ENCODE data around the gene TMEM106B.
A peak's percentile ranks its signal among the peaks of the same experiment; 100 is the strongest.

TMEM106B gene

DNA sequence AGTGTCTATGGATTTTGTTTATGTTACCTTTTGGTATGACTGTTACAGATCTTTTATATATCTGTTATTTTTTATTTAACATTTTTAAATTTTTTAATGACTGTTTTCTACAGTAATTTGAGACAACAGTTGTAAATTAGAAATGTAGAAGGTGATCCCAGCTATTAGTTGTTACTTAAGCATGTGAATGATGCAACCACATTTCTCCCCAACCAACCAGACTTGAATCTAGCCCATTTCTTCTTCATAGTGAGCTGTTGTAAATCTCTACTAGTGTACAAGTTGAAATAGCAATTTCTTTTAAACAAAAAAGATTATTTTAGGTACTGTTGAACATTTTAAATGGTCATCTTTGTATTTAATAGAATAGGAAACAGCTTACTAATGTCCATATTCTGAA is 18.0 kb downstream of the TMEM106B start:
- DNase-seq, result no peak

DNA sequence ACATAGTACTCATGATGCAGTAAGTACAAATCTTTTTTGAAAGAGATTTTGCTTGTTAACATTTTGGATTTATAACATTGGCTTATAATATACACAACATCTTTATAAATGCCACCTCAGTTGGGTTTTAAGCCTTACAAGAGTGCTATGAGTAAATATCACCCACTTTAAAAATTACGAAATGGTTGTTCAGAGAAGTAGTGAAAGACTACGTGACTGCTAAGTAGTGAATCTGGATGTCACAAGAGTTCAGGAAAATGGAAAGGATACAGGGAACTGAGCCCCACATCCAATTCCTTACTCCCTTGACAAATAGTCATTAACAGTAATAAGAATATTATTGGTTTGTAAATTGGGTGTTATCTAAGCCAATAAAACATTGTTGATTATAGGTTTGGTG is 20.0 kb downstream of the TMEM106B start:
- no peak for DNase-seq

DNA sequence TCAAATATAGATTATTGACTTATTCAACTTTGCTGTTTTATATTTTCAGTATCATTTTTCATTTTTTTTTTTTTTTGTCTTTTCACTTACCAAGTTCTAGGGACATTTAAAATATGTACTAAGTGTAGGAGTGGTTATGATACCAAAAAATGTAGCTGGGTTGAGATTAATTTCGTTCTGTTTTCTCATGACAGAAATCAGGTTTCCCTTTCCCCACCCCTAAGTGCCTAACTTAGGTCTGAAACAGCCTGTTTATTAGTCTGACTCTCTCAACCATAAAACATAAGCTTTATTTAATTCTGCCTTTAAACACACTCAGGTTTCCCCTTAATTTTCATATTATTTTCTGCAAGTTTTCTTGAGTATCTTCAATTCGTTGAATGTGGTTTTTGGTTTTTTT is 22.1 kb downstream of the TMEM106B start:
- no peak for DNase-seq

DNA sequence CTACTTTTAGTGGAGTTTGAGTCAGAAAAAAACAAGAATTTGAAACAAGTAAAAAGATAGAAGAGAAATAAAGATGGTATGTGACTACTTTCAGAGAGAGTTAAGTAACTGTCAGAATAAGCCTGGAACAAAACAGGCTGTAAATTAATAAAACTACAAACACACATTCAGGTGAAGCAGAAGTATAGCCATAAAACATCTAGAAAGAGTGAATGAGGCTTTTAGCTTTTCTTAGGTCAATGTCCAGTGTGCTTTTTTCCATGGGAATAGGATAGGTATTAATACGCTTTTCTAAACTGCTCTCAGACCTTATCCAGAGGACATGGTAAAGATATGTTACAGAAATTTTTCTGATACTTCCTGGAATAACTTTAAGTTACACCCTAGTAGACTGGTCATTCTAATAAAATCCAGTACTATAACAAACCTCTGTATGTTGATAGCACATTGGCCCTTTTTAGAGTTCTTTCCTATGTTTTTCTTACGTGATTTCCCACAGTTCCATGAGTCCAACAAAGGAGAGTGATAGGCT is 23.3 kb downstream of the TMEM106B start:
- no peak for DNase-seq

DNA sequence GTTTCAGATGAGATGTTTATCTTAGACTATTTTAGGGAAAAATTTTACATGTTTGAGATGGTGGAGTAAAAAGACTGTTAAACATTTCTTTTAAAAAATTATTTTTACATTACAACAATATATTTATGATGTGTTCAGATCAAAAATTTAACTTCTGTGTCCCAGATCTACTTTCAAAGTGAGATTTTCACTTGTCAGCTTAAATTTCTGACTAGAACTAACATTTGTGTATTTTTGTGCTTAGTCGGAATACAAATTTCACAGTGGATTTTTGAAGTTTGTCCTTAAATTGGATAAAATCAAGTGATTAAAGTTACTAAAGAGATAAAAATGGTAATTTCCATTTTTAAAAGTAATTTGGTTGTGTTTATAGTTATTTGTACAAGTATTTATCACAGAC is 24.9 kb downstream of the TMEM106B start:
- no peak for DNase-seq

DNA sequence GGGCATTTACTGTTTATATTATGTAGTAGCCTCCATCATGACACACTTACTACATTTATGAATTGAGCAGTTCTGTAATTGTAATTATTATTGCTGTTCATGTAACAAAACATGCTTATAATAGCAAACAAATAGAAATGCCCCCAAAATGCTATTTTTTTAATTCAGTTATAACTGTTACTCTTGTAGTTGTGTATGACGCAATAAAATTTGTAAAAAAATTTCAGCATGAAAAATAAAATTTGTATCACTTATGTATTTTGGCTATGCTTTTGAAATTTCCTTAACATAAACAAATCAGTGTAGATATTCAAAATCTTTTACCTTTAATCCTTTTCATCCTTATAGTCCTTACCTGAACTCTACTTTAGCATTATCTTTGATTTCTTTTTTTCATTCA is 25.9 kb downstream of the TMEM106B start:
- DNase-seq, result no peak

DNA sequence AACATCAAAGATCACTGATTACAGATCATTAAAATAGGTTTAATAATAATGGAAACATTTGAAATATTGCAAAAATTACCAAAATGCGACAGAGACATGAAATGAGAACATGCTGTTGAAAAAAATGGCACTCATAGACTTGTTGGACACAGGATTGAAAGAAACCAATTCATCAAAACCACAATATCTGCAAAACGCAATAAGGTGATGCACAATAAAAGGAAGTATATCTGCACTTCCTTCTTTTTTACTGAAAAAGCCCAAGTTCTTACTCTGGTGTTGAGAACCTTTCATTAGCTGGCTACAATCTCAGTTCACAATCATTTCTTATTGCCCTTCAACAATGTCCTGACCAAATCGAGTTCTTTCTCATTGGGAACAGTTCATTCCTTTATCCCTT is 28.7 kb downstream of the TMEM106B start:
- DNase-seq, result no peak

DNA sequence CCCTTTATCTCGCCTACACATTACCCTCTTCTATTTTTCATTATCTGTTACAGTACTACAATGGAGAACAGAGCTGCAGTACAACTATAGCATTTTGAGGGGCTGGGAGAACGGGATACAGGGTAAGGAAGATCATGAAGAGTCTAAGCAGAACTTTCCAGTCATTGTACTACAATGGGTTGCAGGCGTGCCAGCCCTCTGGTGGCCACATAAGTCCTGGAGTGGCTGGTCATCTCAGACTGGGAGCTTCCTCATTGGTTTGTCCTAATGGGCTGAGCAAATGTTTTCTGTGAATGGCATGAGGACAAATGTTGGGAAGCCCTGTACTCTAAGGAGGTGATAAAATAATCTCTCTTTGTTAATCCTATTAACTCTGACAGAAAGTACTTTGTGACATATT is 33.0 kb downstream of the TMEM106B start:
- DNase-seq, result no peak

DNA sequence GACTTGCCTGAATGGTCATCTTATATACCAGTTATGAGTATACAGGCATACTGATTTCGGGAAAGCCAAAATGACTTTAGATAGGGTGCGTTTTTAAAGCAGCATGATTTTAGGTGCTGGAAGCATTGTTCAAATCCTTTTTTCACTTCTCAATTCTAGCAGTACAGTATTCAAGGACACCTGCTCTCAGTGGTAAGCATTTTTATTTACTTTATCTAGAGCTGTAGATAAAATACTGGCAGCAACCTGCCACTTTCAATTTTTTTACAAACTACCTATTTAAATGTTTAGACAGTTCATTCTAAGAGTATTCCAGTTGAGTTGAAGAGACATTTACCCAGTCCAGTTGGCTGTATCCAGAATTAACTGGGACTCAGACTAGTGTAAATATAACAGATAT is 33.6 kb downstream of the TMEM106B start:
- DNase-seq, result no peak

DNA sequence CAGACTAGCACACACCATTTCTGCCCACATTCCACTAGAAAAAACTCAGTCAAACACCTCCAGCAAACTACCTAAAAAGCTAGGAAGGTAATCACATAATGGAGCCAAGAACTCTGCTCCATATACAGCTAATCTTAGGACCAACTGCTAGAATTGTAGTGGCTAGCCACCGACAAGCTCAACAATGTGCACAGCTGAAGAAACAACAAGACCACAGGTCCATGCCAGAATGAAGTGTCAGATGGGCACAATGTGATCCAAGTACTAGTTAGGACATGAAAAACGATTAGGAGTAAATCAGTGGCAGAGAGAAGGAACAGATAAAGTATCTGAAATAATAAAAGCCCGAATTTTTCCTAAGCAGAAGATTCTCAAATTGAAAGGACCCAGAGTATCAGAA is 38.6 kb downstream of the TMEM106B start:
- no peak for DNase-seq

DNA sequence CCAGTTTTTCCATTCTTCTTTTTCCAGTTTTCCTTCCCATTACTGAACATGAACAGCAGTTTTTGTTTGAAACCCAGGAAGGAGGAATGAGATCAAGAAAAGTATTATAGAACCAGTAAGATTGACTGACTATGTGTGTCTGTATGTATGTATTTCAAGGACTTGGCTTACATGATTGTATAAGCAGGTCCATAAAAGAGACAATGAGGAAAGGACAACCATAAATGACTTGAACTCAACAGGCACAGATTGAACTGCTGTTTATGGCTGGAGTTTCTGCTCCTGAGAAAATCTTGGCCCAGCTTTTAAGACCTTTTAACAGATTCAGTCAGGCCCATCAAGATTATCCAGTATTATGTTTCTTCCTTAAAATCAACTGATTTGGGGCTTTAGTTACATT is 39.1 kb downstream of the TMEM106B start:
- no peak for DNase-seq

DNA sequence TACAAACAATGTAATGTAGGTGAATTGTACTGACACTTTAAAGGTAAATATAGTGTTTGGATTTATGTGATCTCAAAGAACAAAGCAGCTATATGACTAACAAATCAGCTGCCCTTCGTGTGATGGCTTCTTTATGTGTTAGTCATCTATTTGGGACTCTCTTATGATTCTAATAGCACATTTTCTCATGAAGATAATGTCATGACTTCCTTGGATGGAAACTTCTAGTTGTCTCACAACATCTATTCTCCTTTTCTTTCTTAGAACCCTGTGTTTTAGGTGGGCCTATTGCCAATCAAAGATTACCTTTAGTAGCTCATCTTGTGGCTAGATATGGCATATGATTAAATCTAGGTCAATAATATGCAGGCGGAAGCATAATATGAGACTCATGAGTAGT is 45.0 kb downstream of the TMEM106B start:
- no peak for DNase-seq

DNA sequence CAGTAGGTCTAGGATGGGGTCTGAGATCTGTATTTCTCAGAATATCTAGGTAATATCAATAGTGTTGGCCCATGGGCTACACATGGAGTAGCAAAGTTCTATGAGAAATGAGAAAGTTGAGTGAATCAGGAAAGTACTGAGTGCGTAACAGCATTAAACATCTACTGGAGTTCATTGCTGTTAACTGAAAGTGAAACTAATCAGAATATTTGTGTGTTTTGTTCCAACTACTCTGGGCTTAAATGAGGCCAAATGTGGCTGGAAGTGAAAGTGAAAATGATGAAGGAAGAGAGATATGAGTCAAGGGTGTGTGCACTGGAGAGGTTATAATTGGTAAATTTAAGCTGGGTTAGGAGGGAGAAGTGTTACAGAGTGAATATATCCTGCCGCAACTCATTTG is 46.5 kb downstream of the TMEM106B start:
- DNase-seq, result peak; percentile 14

DNA sequence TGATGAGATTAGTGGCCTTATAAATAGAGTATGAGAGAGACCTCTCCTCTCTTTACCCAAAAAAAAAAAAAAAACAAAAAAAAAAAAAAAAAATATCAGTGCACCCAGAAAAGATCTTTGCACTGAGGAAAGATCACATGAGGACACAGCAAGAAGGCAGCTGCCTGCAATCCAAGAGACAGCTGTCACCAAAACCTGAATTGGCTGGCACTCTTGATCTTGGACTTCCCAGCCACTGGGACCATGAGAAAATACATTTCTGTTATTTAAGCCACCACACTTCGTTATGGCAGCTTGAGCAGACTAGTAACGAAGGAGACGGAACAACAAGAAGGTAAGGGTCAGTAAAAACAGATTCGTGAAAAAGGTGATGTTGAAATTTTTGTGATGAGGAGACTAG is 47.0 kb downstream of the TMEM106B start:
- no peak for DNase-seq

DNA sequence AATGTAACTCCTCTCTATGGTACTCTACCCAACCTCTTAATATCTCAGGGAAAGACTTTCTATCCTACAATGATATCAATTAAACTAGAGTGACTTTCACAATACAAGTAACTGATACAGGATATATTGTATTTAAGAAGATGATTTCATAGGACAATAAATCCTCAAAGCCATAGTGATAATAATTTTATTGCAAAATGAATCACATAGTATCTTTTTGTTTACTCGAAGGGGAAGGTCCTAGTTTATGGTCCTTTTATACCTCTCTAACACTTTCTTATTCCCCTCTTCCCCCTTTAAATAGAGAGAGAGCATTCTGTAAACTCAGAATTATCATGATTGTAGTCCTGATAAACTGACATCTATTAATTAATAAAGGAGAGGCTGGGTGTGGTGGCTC is 56.4 kb downstream of the TMEM106B start:
- DNase-seq, result no peak

DNA sequence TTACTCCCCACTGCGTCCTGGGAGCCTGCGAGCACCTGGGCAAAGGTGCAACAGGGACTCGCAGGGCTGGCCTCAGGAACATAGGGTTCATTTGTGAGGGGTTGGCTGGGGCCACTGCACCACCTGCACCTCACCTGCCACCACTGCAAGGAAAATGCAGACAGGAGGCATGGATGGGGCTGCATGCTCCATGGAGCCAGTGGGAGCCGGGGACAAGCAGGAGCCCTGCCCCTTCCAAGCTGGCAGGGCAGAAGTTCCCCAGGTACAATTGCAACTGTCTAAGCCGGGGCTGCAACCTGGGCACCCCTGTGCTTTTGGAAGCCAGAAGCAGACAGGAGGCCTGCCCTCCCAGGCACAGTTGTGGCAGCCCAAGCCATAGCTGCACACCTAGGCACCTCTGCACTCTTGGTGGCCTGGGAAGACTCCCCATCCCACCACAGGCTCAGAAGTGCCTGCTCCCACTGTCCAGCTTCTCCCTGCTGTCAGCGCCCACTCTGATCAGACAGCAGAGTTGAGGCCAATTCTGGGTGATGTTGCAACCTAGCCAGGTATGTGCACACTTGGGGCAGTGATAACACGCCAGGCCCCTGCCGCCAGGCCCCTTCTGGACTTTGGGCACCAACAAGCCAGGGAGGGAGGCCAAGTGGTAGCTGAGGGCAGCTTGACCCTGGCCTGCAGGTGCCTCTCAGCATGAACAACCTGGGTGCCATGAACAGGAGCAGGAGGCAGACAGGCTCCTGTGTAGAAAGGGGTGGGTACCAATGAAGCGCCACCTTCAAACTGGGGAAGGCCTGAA is 58.2 kb downstream of the TMEM106B start:
- no peak for DNase-seq

DNA sequence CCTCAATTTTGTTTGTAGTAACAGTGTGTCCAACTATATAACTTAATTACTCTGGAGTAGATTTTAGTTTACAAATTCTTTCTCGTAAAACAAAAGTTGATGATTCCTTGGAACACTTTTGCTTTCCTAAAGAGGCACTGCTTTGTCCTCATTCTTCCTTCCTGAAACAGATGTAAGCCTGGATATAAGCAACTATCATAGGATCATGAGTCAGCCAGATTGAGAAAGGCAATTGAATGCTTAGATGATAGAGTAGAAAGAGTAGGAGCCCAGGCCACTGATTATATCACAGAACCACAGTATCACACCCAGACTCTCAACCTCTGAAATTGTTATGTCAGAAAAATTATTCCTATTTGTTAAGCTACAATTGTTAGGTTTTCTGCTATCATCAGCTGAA is 69.9 kb downstream of the TMEM106B start:
- no peak for DNase-seq

DNA sequence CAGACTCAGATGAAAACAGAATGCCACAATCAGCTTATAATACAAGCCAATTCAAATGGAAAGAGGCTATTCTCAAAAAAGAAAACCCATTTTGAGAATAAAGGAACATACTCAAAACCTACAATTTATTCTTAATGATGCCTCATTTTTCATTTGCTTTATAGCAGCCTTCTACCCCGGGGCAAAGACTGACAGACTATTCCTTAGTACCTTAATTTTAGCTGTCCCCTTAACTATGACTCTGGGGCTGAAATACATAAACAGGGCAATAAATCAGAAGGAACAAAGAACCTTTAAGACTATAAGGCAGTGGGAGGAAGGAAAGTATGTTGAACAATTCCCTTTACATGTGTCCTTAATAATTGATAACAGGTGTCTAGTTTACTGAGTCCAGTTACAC is 76.8 kb downstream of the TMEM106B start:
- no peak for DNase-seq

DNA sequence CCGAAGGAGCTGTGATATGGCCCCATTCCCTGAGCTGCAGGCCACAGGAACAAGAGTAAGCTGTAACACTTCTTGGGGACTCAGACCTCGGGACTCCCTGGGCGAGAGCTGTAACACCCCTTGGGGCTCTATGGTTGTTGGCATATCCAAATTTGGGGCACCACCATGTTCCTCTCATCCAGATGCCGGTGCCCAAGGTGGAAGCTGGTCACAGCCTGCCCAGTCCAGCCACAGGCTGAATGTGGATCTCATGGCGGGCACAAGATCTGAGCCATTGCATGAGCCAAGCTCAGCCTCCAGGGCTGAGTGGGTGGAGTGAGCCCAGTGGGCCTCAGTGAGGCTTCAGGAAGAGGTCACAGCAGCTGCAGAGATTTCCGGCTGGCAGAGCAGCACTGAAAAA is 78.9 kb downstream of the TMEM106B start:
- DNase-seq, result no peak

DNA sequence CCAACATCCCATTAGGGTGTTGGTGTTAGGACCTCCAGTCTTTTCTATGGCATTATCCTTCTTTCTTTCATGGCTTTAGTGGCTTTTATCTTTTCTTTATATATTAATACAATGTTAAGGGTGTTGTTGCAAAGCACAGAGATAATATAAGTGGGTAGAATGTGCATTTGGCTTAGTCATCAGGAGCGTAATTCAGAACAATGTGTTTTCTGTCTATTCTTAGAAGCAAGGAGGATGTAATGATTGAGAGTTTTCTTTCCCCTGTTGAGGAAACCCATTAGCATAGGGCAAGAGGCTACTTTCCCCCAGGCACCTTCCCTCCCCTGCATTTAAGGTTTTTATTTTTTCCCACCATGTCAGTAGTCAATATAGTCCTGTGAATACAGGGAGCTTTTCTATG is 79.7 kb downstream of the TMEM106B start:
- no peak for DNase-seq

DNA sequence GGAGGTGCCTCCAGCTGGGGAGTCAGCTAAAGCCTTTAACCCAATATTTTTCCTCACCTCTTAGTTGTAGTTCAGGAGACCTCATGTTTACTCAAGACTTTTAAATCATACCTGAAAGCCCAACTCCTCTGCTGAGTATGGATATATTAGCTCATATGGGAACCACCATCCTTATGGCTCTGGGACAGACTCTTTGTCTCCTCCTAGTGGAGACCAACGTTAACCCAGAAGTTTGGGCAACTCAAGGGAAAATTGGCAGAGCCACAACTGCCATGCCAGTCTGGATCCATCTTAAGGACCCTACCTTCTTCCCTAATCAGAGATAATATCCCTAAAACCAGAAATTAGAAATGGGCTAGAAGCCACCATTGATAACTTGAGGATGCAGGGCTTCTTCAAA is 80.8 kb downstream of the TMEM106B start:
- peak; percentile 5 for DNase-seq
